OCI-LY7 (cell line): ENCODE data around the gene TNFSF4. TPM values are rescaled to one million over a fixed set of nuclear protein-coding genes. Genes with fewer than 3 reads are reported as not detected.

Source experiments
- BruUV-seq: library from RNA; stranded (reverse); fragments of 400-500 nt; replicated peaks from 2 replicates; lab custom pipeline; 2021; lab: Mats Ljungman, UMichigan
- CTCF ChIA-PET: fragments of 300-600 bp; sonication (Branson Sonifier 250); formaldehyde crosslinking; loops from one replicate; lab custom pipeline; 2022; ENCODE audit warnings: antibody characterized with exemption; ENCODE audit not compliant: unreplicated experiment; lab: Charles Lee
- POLR2A ChIA-PET: fragments of 300-600 bp; sonication (Branson Sonifier 250); formaldehyde crosslinking; loops from one replicate; lab custom pipeline; 2022; ENCODE audit warnings: antibody characterized with exemption; lab: Charles Lee
- DNase-seq: peaks from one replicate; pipeline ENCODE4 v3.0.0-alpha.2; 2015; ENCODE audit warnings: low spot score
- H2AFZ ChIP-seq: fragments of 200-600 bp; sonication (generic), shearing (Covaris generic); 2 replicates; pipeline ENCODE4 v1.6.1; 2014; ENCODE audit warnings: mild to moderate bottlenecking, antibody characterized with exemption, low read length, moderate library complexity
- H3K27ac ChIP-seq: fragments of 200-600 bp; sonication (generic); 2 replicates; pipeline ENCODE4 v1.5.1; 2014; ENCODE audit warnings: mixed run types, low read depth, mild to moderate bottlenecking, moderate library complexity, low read length, inconsistent platforms; ENCODE audit not compliant: poor library complexity, severe bottlenecking
- H3K36me3 ChIP-seq: fragments of 200-600 bp; sonication (generic); 2 replicates; pipeline ENCODE4 v1.6.1; 2014; ENCODE audit warnings: mild to moderate bottlenecking, antibody characterized with exemption, low read length, moderate library complexity, mixed read lengths; ENCODE audit not compliant: insufficient read depth
- H3K4me1 ChIP-seq: fragments of 200-600 bp; sonication (generic); 2 replicates; pipeline ENCODE4 v1.5.1; 2014; ENCODE audit warnings: mild to moderate bottlenecking, low read length; ENCODE audit not compliant: insufficient read depth, poor library complexity, severe bottlenecking
- H3K4me2 ChIP-seq: fragments of 200-600 bp; sonication (generic); 2 replicates; pipeline ENCODE4 v1.6.1; 2014; ENCODE audit warnings: mild to moderate bottlenecking, low read length
- H3K4me3 ChIP-seq: fragments of 200-600 bp; sonication (generic); 2 replicates; pipeline ENCODE4 v1.5.1; 2014; ENCODE audit warnings: mild to moderate bottlenecking, low read depth, low read length; ENCODE audit not compliant: poor library complexity, severe bottlenecking
- H3K79me2 ChIP-seq: fragments of 200-600 bp; sonication (generic); 2 replicates; pipeline ENCODE4 v1.6.1; 2016; ENCODE audit warnings: low read depth, mild to moderate bottlenecking, low read length, moderate library complexity, mixed read lengths; ENCODE audit not compliant: insufficient read depth
- H3K9me2 ChIP-seq: fragments of 200-600 bp; sonication (generic); 2 replicates; pipeline ENCODE4 v1.6.1; 2016; ENCODE audit warnings: mild to moderate bottlenecking, low read length, mixed read lengths; ENCODE audit not compliant: insufficient read depth
- H3K9me3 ChIP-seq: fragments of 200-600 bp; sonication (generic); 2 replicates; pipeline ENCODE4 v1.6.1; 2014; ENCODE audit warnings: mild to moderate bottlenecking, mixed run types, low read length, mixed read lengths
- H4K20me1 ChIP-seq: fragments of 200-600 bp; sonication (generic); 2 replicates; pipeline ENCODE4 v1.6.1; 2014; ENCODE audit warnings: mild to moderate bottlenecking, antibody characterized with exemption, low read length, moderate library complexity, mixed read lengths; ENCODE audit not compliant: insufficient read depth
- EZH2phosphoT487 ChIP-seq: fragments of 200-600 bp; sonication (generic); IDR thresholded peaks from 2 replicates; pipeline ENCODE4 v1.6.1; 2018; ENCODE audit warnings: low read depth, borderline replicate concordance, mild to moderate bottlenecking, mixed run types, antibody characterized with exemption, low read length, moderate library complexity, mixed read lengths
- intact Hi-C: fragments of 100-400 bp; cut with micrococcal nuclease; formaldehyde crosslinking; loops from one replicate; pipeline ENCODE4 v1.10.0; 2022; ENCODE audit not compliant: unreplicated experiment
- total RNA-seq, 2 experiments: library from RNA; depleted of rRNA in 1 of 2; stranded (reverse); fragments of >200 nt in 1 of 2; shearing (Covaris generic) in 1 of 2; gene quantifications; 2 replicates each; pipeline ENCODE4 v1.2.3, GENCODE V29; 2014 to 2022
- TF ChIP-seq, protein P1 (sequence below): fragments of 200-600 bp; sonication (generic); conservative IDR thresholded peaks from 2 replicates; pipeline ENCODE4 v1.5.1; 2014; ENCODE audit warnings: mild to moderate bottlenecking, antibody characterized with exemption, low read length, moderate library complexity, mixed read lengths

Gene TNFSF4
- total RNA-seq, 2 experiments from 2014 or later = 0.53 to 0.63 TPM

GRCh38 chr1:173153503-173153902 lies 53.6 kb downstream of the TNFSF4 start:
- ChIA-PET CTCF (no interaction called here), POLR2A (no interaction called here)
- Histone ChIP-seq H3K9me2 (no peaks in the 10 kb centered on the region), H2AFZ (no peak overlapping the region), H3K27ac (no peak overlapping the region), H3K4me3 (no peak overlapping the region), H3K36me3 (no peaks in the 10 kb centered on the region), H3K79me2 (no peaks in the 10 kb centered on the region), H3K4me2 (no peak overlapping the region), H3K4me1 (no peaks in the 10 kb centered on the region), H3K9me3 (no peaks in the 10 kb centered on the region), H4K20me1 (no peaks in the 10 kb centered on the region)
- DNase-seq = no peak
- TF ChIP-seq, protein P1, sequence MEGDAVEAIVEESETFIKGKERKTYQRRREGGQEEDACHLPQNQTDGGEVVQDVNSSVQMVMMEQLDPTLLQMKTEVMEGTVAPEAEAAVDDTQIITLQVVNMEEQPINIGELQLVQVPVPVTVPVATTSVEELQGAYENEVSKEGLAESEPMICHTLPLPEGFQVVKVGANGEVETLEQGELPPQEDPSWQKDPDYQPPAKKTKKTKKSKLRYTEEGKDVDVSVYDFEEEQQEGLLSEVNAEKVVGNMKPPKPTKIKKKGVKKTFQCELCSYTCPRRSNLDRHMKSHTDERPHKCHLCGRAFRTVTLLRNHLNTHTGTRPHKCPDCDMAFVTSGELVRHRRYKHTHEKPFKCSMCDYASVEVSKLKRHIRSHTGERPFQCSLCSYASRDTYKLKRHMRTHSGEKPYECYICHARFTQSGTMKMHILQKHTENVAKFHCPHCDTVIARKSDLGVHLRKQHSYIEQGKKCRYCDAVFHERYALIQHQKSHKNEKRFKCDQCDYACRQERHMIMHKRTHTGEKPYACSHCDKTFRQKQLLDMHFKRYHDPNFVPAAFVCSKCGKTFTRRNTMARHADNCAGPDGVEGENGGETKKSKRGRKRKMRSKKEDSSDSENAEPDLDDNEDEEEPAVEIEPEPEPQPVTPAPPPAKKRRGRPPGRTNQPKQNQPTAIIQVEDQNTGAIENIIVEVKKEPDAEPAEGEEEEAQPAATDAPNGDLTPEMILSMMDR = no peak
- no peak for TF ChIP-seq EZH2phosphoT487
- intact Hi-C loops = no loop called here
- BruUV-seq = no TSS peak

DNA sequence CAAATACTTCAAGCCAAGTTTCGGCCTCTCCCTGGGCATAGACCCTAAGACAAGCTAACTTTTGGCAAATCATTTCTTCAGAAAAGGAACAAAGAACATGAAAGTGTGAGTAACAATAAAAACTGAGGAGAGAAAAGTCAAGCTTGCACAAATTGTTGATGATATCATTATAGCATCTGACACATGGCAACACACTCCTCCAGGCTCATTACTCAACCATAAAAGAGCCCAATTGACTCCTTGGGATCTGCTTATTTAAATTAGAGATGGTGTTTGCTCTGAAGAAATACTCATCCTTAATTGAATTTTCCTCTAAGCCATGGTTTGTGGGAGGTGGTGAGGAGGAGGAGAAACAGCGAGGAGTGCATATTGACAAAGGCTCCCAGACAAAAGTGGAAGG lies 54.5 kb downstream of the TNFSF4 start:
- H3K36me3 ChIP-seq = no peaks in the 10 kb centered on the region
- H4K20me1 ChIP-seq = no peaks in the 10 kb centered on the region
- no peak overlapping the region for H3K4me3 ChIP-seq
- no peaks in the 10 kb centered on the region for H3K9me3 ChIP-seq
- ChIA-PET CTCF (no interaction called here), POLR2A (interaction anchor here (0.6 to 0.9 kb wide), 2 partner anchors 421 to 760 kb away, joined by 3 read pairs; no protein-coding TSS in a partner anchor)
- H3K79me2 ChIP-seq = no peaks in the 10 kb centered on the region
- H2AFZ ChIP-seq = no peak overlapping the region
- H3K4me1 ChIP-seq = no peaks in the 10 kb centered on the region
- no TSS peak for BruUV-seq
- no peaks in the 10 kb centered on the region for H3K9me2 ChIP-seq
- no peak for TF ChIP-seq EZH2phosphoT487
- TF ChIP-seq, protein P1 = no peak
- intact Hi-C loops = no loop called here
- H3K27ac ChIP-seq = no peak overlapping the region
- H3K4me2 ChIP-seq = no peak overlapping the region
- no peak for DNase-seq

DNA sequence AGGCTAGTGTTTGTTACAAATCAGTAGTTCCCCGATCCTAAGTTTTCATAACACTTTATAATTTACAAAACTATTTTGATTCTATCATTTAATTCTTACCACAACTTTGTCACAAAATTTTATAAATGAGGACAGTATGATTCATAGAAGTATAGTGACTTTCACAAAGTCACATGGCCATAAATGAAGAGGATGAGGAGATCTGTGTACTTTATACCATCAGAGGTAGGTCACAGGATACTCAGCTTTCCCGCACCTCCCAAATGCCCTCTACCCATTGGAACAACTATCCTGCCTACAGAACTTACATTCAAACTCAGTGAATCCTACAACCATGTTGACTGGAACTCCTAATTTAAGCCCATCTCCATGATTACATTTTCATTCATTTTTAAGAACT lies 56.3 kb downstream of the TNFSF4 start:
- TF ChIP-seq, protein P1 = no peak
- no peak for TF ChIP-seq EZH2phosphoT487
- no peaks in the 10 kb centered on the region for H3K9me3 ChIP-seq
- H2AFZ ChIP-seq = no peak overlapping the region
- H3K4me1 ChIP-seq = no peaks in the 10 kb centered on the region
- H3K79me2 ChIP-seq = no peaks in the 10 kb centered on the region
- no peak for DNase-seq
- no peaks in the 10 kb centered on the region for H3K9me2 ChIP-seq
- ChIA-PET POLR2A (no interaction called here), CTCF (no interaction called here)
- intact Hi-C loops = no loop called here
- no TSS peak for BruUV-seq
- H3K4me2 ChIP-seq = no peak overlapping the region
- no peaks in the 10 kb centered on the region for H4K20me1 ChIP-seq
- no peak overlapping the region for H3K4me3 ChIP-seq
- H3K36me3 ChIP-seq = no peaks in the 10 kb centered on the region
- H3K27ac ChIP-seq = no peak overlapping the region
